IPS-20b (cell line): ENCODE results near the gene TFB1M.

ENCODE experiments used
- H3K27ac ChIP-seq: one replicate; pipeline ENCODE4 v1.5.1; 2013; ENCODE audit warnings: low read length
- H3K27me3 ChIP-seq: 2 replicates; pipeline ENCODE4 v1.6.1; 2013; ENCODE audit warnings: mild to moderate bottlenecking, low read length, inconsistent platforms; ENCODE audit not compliant: insufficient read depth
- H3K36me3 ChIP-seq: 2 replicates; pipeline ENCODE4 v1.6.1; 2013; ENCODE audit warnings: low read depth, mild to moderate bottlenecking, inconsistent platforms, low read length, moderate library complexity; ENCODE audit not compliant: insufficient read depth
- H3K4me1 ChIP-seq: 2 replicates; pipeline ENCODE4 v1.6.1; 2013; ENCODE audit warnings: mild to moderate bottlenecking, control low read depth, inconsistent platforms, low read length, moderate library complexity; ENCODE audit not compliant: insufficient read depth
- H3K4me3 ChIP-seq: 2 replicates; pipeline ENCODE4 v1.5.1; 2013; ENCODE audit warnings: mild to moderate bottlenecking, low read length, inconsistent platforms
- H3K9ac ChIP-seq: 2 replicates; pipeline ENCODE4 v1.6.1; 2013; ENCODE audit warnings: low read depth, mild to moderate bottlenecking, inconsistent platforms, low read length, moderate library complexity
- H3K9me3 ChIP-seq: 2 replicates; pipeline ENCODE4 v1.6.1; 2013; ENCODE audit warnings: mild to moderate bottlenecking, low read depth, low read length, inconsistent platforms; ENCODE audit not compliant: insufficient read depth

TFB1M gene

DNA sequence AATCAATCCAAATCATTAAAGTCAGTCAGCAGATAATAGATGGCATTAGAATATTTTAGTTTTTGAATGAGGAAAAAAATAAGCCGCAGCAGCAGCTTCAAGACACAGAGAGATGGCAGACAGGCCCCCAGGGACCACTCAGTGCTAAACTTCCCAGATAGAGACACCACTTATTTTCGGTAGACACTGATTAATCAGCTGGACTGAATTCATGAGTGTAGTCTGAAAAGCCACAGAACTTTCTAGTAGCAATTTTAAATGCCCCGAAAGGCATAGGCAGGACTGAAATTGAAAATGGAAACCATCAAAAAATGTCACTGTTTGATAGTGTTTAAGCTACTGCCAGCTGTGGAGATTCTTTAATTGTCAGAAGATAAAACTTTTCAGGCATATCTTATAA is 53.6 kb downstream of the TFB1M start:
- no peaks in the 10 kb centered on the region for H3K27me3 ChIP-seq
- H3K9me3 ChIP-seq, result no peaks in the 10 kb centered on the region
- no peak overlapping the region for H3K4me3 ChIP-seq
- peaks cover 18% of the 10 kb centered on the region for H3K4me1 ChIP-seq
- H3K9ac ChIP-seq, result no peak overlapping the region
- H3K36me3 ChIP-seq, result peaks cover 72% of the 10 kb centered on the region
- H3K27ac ChIP-seq, result no peak overlapping the region

- Histone ChIP-seq H3K9me3 (no peaks in the 10 kb centered on the region), H3K9ac (no peak overlapping the region), H3K4me3 (no peak overlapping the region), H3K27ac (no peak overlapping the region), H3K27me3 (no peaks in the 10 kb centered on the region), H3K36me3 (peaks cover 77% of the 10 kb centered on the region), H3K4me1 (peaks cover 17% of the 10 kb centered on the region)
Measured at GRCh38 chr6:155259897-155260296, 54.4 kb downstream of the TFB1M start.

GRCh38 chr6:155259204-155259603 is 55.1 kb downstream of the TFB1M start:
- no peak overlapping the region for H3K4me3 ChIP-seq
- no peaks in the 10 kb centered on the region for H3K27me3 ChIP-seq
- no peak overlapping the region for H3K27ac ChIP-seq
- peaks cover 12% of the 10 kb centered on the region for H3K4me1 ChIP-seq
- peaks cover 77% of the 10 kb centered on the region for H3K36me3 ChIP-seq
- H3K9me3 ChIP-seq, result no peaks in the 10 kb centered on the region
- H3K9ac ChIP-seq, result no peak overlapping the region

GRCh38 chr6:155257796-155258195 is 56.5 kb downstream of the TFB1M start:
- Histone ChIP-seq H3K36me3 (peaks cover 85% of the 10 kb centered on the region), H3K4me1 (peaks cover 25% of the 10 kb centered on the region), H3K27ac (no peak overlapping the region), H3K4me3 (no peak overlapping the region), H3K9me3 (no peaks in the 10 kb centered on the region), H3K9ac (no peak overlapping the region), H3K27me3 (no peaks in the 10 kb centered on the region)

DNA sequence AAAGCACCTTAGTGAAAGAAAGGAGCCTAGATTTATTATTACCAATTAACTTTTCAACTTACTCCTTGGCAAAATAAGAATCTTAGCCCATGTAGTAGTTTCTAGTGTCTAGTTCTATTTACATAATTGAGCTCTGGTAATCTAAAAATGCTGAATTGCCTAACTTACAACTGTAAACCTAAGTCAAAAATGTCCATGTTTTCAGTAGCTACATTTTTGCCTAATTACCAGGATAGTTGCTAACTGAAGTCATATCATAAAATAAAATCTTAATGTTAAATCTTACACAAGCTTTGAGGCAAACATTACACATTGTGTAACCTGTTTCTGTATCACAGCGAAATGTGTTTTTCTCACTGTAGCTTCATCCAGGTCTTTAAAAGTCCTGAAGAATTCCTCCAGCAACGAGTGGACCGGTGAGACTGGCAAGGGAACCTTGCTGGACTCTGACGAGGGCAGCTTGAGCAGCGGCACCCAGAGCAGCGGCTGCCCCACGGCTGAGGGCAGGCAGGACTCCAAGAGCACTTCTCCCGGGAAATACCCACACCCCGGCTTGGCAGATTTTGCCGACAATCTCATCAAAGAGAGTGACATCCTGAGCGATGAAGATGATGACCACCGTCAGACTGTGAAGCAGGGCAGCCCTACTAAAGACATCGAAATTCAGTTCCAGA is 58.0 kb downstream of the TFB1M start:
- Histone ChIP-seq H3K4me3 (no peak overlapping the region), H3K27ac (no peak overlapping the region), H3K27me3 (no peaks in the 10 kb centered on the region), H3K9me3 (no peaks in the 10 kb centered on the region), H3K9ac (no peak overlapping the region), H3K36me3 (peaks cover 99% of the 10 kb centered on the region), H3K4me1 (peaks cover 18% of the 10 kb centered on the region)

DNA sequence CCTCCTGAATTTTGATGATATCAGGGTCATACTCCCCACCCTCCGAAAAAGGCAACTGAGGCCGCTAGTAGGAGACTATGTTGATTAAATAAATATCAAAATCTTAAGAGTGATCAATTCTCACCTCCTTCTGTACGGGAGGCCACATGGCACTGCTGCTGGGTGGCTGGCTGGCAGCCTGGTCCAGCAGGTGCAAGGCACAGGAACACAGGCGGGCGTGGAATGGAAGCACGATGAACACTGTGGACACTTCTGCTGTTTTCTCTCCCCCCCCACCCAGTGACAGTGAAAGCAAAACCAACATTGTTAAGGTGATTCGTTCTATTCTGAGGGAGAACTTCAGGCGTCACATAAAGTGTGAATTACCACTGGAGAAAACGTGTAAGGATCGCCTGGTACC is 60.1 kb downstream of the TFB1M start:
- no peak overlapping the region for H3K27ac ChIP-seq
- no peaks in the 10 kb centered on the region for H3K27me3 ChIP-seq
- peaks cover 99% of the 10 kb centered on the region for H3K36me3 ChIP-seq
- H3K4me3 ChIP-seq, result no peak overlapping the region
- H3K9ac ChIP-seq, result no peak overlapping the region
- no peaks in the 10 kb centered on the region for H3K9me3 ChIP-seq
- H3K4me1 ChIP-seq, result peaks cover 18% of the 10 kb centered on the region

DNA sequence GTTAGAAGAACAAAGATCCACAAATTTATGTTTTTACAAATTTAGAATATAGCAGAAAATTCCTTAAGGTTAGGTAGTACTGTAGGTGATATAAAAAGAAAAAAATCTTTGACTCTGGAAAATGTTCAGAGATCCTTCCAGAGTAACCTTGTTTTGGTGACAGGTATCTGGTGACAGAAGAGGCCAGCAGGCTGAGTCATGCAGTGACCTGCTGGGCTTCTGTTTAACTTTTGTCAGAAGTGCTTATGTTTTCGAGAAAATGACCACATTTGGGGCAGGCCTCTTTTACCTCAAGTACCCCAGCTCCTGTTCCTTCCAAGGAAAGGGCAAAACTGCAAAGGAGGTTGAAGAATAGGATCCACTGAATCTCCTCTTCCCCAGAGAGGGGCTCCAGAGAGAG is 60.9 kb downstream of the TFB1M start:
- peaks cover 18% of the 10 kb centered on the region for H3K4me1 ChIP-seq
- no peak overlapping the region for H3K27ac ChIP-seq
- no peaks in the 10 kb centered on the region for H3K27me3 ChIP-seq
- peak overlapping the region; percentile 47; the same call in 1 of the 2 replicates for H3K9ac ChIP-seq
- no peak overlapping the region for H3K4me3 ChIP-seq
- H3K9me3 ChIP-seq, result no peaks in the 10 kb centered on the region
- H3K36me3 ChIP-seq, result peaks cover 93% of the 10 kb centered on the region

GRCh38 chr6:155252581-155252980 is 61.7 kb downstream of the TFB1M start:
- H3K9me3 ChIP-seq, result no peaks in the 10 kb centered on the region
- H3K27ac ChIP-seq, result no peak overlapping the region
- H3K36me3 ChIP-seq, result peaks cover 88% of the 10 kb centered on the region
- no peak overlapping the region for H3K4me3 ChIP-seq
- H3K27me3 ChIP-seq, result no peaks in the 10 kb centered on the region
- no peak overlapping the region for H3K9ac ChIP-seq
- peaks cover 18% of the 10 kb centered on the region for H3K4me1 ChIP-seq

GRCh38 chr6:155250701-155251381 is 63.4 kb downstream of the TFB1M start:
- H3K9me3 ChIP-seq, result no peaks in the 10 kb centered on the region
- no peak overlapping the region for H3K27ac ChIP-seq
- H3K27me3 ChIP-seq, result no peaks in the 10 kb centered on the region
- no peak overlapping the region for H3K9ac ChIP-seq
- no peak overlapping the region for H3K4me3 ChIP-seq
- peaks cover 81% of the 10 kb centered on the region for H3K36me3 ChIP-seq
- H3K4me1 ChIP-seq, result peaks cover 18% of the 10 kb centered on the region

DNA sequence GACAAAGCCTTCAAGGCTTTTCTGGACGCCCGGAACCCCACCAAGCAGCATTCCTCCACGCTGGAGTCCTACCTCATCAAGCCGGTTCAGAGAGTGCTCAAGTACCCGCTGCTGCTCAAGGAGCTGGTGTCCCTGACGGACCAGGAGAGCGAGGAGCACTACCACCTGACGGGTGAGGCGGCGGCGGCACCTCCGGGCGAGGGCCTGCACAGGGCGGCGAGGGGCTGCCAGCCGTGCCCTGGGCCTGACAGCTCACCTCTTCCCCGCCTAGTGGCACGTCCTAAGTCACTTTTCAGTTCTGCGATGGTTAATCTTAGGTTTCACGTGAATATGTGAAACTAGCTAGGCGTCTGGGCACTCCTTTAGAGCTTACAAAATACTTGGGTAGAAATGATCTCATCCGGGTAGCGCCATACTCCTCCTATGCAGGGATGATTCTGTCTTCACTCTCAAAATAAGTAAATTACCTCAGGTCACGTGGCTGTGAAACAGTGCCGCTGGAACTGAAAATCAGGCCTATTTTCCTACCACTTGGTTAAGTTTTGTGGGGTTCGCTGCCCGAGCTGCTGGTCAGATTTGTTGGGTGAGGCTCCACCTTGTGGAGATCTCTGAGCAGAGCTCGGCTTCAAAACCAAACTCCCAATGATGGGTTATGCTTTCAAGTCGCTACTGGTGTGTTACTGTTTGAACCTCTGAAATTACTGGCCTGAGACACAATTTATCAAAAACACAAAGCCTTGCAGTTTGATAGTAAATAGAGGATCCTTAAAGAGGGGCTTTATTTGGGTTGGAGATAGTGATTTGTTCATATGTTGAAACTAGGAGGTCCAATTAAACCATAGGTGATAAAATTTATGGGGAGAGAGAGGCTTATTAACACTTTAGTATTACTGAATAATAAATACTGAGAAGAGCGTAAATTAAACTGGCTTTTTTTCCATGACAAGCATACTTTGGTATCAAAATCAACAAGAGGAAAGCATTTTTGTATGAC is 66.0 kb downstream of the TFB1M start:
- Histone ChIP-seq H3K36me3 (peaks cover 76% of the 10 kb centered on the region), H3K9ac (no peak overlapping the region), H3K27me3 (no peaks in the 10 kb centered on the region), H3K4me3 (no peak overlapping the region), H3K9me3 (no peaks in the 10 kb centered on the region), H3K4me1 (peaks cover 7% of the 10 kb centered on the region), H3K27ac (no peak overlapping the region)

DNA sequence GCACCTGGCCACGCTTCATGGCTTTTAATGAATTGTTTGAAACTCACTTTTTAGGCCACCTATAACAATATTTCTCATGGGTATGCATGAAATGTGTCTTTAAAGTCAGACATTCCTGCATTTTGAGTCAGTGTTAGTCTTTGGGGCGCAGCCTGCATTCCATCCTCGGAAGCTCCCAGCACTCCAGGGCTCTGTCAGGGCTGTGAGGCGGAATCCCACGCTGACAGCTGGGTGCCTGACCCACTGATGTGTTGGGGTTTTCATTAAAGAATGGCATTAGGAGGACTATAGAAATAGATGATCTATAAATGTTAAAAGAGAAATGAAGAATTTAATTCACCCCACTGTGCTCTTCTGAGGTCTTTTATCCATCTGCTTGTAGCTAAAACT is 66.7 kb downstream of the TFB1M start:
- Histone ChIP-seq H3K4me1 (peaks cover under 1% of the 10 kb centered on the region; the same call in 1 of the 2 replicates), H3K9me3 (no peaks in the 10 kb centered on the region), H3K9ac (no peak overlapping the region), H3K4me3 (no peak overlapping the region), H3K27ac (no peak overlapping the region), H3K27me3 (no peaks in the 10 kb centered on the region), H3K36me3 (peaks cover 69% of the 10 kb centered on the region)
